HCT116 (cell line): ENCODE data around the gene DRAXIN. TPM values are rescaled to one million over a fixed set of nuclear protein-coding genes. Genes with fewer than 3 reads are reported as not detected.

ENCODE experiments used
- ATAC-seq: fragments of 200-7000 bp; cut with Tn5 transposase; 2 replicates; pipeline ENCODE4 v1.9.1; 2020; ENCODE audit warnings: mild to moderate bottlenecking, moderate library complexity
- Bru-seq: library from RNA; stranded (reverse); fragments of 400-500 nt; gene quantifications from one replicate; lab custom pipeline; 2021; lab: Mats Ljungman, UMichigan
- BruChase-seq, 2 experiments: library from RNA; stranded (reverse); fragments of 400-500 nt; gene quantifications; one replicate each; lab custom pipeline; 2021; lab: Mats Ljungman, UMichigan
- BruUV-seq: library from RNA; stranded (reverse); fragments of 400-500 nt; replicated peaks from 2 replicates; lab custom pipeline; 2021; lab: Mats Ljungman, UMichigan
- CTCF ChIA-PET: fragments of 300-600 bp; sonication (Branson Sonifier 250); formaldehyde crosslinking; loops from one replicate; lab custom pipeline; 2021; ENCODE audit warnings: antibody characterized with exemption; lab: Charles Lee
- POLR2A ChIA-PET: fragments of 300-600, 350-600 bp; sonication (Branson Sonifier 250); formaldehyde crosslinking; loops from one replicate; lab custom pipeline; 2021; ENCODE audit warnings: antibody characterized with exemption; lab: Charles Lee
- RAD21 ChIA-PET, 2 experiments: fragments of 300-600 bp; sonication (Branson Sonifier 250); formaldehyde crosslinking; loops; one replicate each; lab custom pipeline; 2023; ENCODE audit warnings: low total read pairs in 2 of 2; ENCODE audit not compliant: uncharacterized antibody in 2 of 2, unreplicated experiment in 2 of 2, low non-redundant PET in 1 of 2; lab: Charles Lee
- DNase-seq: peaks from one replicate; pipeline ENCODE4 v3.0.0-alpha.2; 2010; ENCODE audit warnings: low read depth, low spot score
- H2AFZ ChIP-seq: fragments of 200-600 bp; shearing (Covaris generic), sonication (generic); 2 replicates; pipeline ENCODE4 v1.6.1; 2017; ENCODE audit warnings: low read depth, mixed run types, mixed read lengths, antibody characterized with exemption, low read length; ENCODE audit not compliant: poor library complexity, severe bottlenecking
- H3K27ac ChIP-seq: 2 replicates; pipeline ENCODE4 v1.5.1; 2012; ENCODE audit warnings: low read depth, low read length
- H3K27me3 ChIP-seq: fragments of 200-600 bp; sonication (generic); 2 replicates; pipeline ENCODE4 v1.6.1; 2016; ENCODE audit warnings: mixed run types, low read length, mixed read lengths; ENCODE audit not compliant: insufficient read depth
- H3K36me3 ChIP-seq, 2 experiments: fragments of 200-500 bp in 1 of 2; fragments of 200-600 bp in 1 of 2; sonication (Bioruptor generic) in 1 of 2; sonication (generic) in 1 of 2; 2 replicates each; pipeline versions ENCODE4 v1.5.1 to v1.6.1; 2014 to 2016; ENCODE audit warnings: low read length in 2 of 2, inconsistent platforms in 1 of 2, mixed read lengths in 1 of 2, mixed run types in 1 of 2; ENCODE audit not compliant: insufficient read depth in 2 of 2, control insufficient read depth in 1 of 2
- H3K4me1 ChIP-seq, 2 experiments: fragments of 200-600 bp in 1 of 2; sonication (generic) in 1 of 2; 2 replicates each; pipeline versions ENCODE4 v1.5.1 to v1.6.1; 2012 to 2017; ENCODE audit warnings: low read length in 2 of 2, inconsistent platforms in 1 of 2, mild to moderate bottlenecking in 1 of 2, mixed read lengths in 1 of 2, mixed run types in 1 of 2, moderate library complexity in 1 of 2; ENCODE audit not compliant: insufficient read depth in 2 of 2, control insufficient read depth in 1 of 2
- H3K4me2 ChIP-seq: fragments of 200-600 bp; sonication (generic); 2 replicates; pipeline ENCODE4 v1.6.1; 2017; ENCODE audit warnings: mixed run types, low read length, mixed read lengths
- H3K4me3 ChIP-seq, 2 experiments: fragments of 200-600 bp in 1 of 2; sonication (generic) in 1 of 2; replicated peaks in 1 of 2; 2 replicates each; pipeline ENCODE4 v1.5.1; 2011 to 2016; ENCODE audit warnings: low read length in 2 of 2, control low read depth in 1 of 2, low read depth in 1 of 2, mild to moderate bottlenecking in 1 of 2, mixed read lengths in 1 of 2, mixed run types in 1 of 2
- H3K79me2 ChIP-seq: fragments of 200-600 bp; sonication (generic); 2 replicates; pipeline ENCODE4 v1.6.1; 2017; ENCODE audit warnings: mild to moderate bottlenecking, mixed run types, low read length, moderate library complexity, mixed read lengths; ENCODE audit not compliant: insufficient read depth
- H3K9ac ChIP-seq: fragments of 200-600 bp; sonication (generic); 2 replicates; pipeline ENCODE4 v1.6.1; 2016; ENCODE audit warnings: low read length, mixed read lengths
- H3K9me2 ChIP-seq: fragments of 200-600 bp; sonication (generic), shearing (Covaris generic); 2 replicates; pipeline ENCODE4 v1.6.1; 2017; ENCODE audit warnings: mixed run types, mild to moderate bottlenecking, moderate library complexity; ENCODE audit not compliant: insufficient read depth
- H3K9me3 ChIP-seq, 2 experiments: fragments of 200-500 bp in 1 of 2; fragments of 200-600 bp in 1 of 2; sonication (Bioruptor generic) in 1 of 2; sonication (generic) in 1 of 2; 2 replicates each; pipeline ENCODE4 v1.6.1; 2014 to 2017; ENCODE audit warnings: low read length in 2 of 2, mixed read lengths in 2 of 2, inconsistent platforms in 1 of 2, low read depth in 1 of 2, mild to moderate bottlenecking in 1 of 2, mixed run types in 1 of 2, moderate library complexity in 1 of 2; ENCODE audit not compliant: control insufficient read depth in 1 of 2, insufficient read depth in 1 of 2
- H4K20me1 ChIP-seq: fragments of 200-600 bp; sonication (generic), shearing (Covaris generic); 2 replicates; pipeline ENCODE4 v1.6.1; 2017; ENCODE audit warnings: mixed run types, mild to moderate bottlenecking, moderate library complexity; ENCODE audit not compliant: insufficient read depth
- EGR1 ChIP-seq: IDR thresholded peaks from 2 replicates; pipeline ENCODE4 v1.6.1; 2012; ENCODE audit warnings: low read depth
- YY1 ChIP-seq: IDR thresholded peaks from 2 replicates; pipeline ENCODE4 v1.6.1; 2011; ENCODE audit warnings: low read length, low read depth, moderate library complexity, mild to moderate bottlenecking; ENCODE audit not compliant: insufficient replicate concordance; ENCODE audit errors: extremely low read depth
- ZFX ChIP-seq: fragments of 450-650 bp; IDR thresholded peaks from 2 replicates; pipeline ENCODE4 v1.6.1; 2017
- ZNF274 ChIP-seq: fragments of 200-500 bp; sonication (Bioruptor generic); IDR thresholded peaks from 2 replicates; pipeline ENCODE4 v1.6.1; 2014; ENCODE audit warnings: mild to moderate bottlenecking, low read depth, low read length, inconsistent platforms
- intact Hi-C: fragments of 100-400 bp; cut with micrococcal nuclease; formaldehyde crosslinking; loops from 2 replicates; pipeline ENCODE4 v1.10.0; 2022
- long read RNA-seq: library from polyadenylated mRNA; unstranded; transcript quantifications from one replicate; pipeline ENCODE4 v2.0.0, GENCODE V29; 2021; ENCODE audit not compliant: unreplicated experiment
- polyA plus RNA-seq: library from polyadenylated mRNA; unstranded; fragments of >200 nt; gene quantifications from 2 replicates; pipeline ENCODE4 v1.2.1, GENCODE V29; 2012; ENCODE audit warnings: missing spikeins
- total RNA-seq: library from RNA; stranded (reverse); gene quantifications from one replicate; pipeline ENCODE4 v1.2.1, GENCODE V29; 2021; ENCODE audit not compliant: unreplicated experiment

The DRAXIN gene, protein sequence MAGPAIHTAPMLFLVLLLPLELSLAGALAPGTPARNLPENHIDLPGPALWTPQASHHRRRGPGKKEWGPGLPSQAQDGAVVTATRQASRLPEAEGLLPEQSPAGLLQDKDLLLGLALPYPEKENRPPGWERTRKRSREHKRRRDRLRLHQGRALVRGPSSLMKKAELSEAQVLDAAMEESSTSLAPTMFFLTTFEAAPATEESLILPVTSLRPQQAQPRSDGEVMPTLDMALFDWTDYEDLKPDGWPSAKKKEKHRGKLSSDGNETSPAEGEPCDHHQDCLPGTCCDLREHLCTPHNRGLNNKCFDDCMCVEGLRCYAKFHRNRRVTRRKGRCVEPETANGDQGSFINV
- total RNA-seq, result 0.47 TPM
- 0.20 and 0.30 TPM in 2 replicates for polyA plus RNA-seq
- Bru-seq, nascent RNA, result percentile 20 among the genes with signal in this experiment
- BruChase-seq, experiment 1, labeled RNA remaining after a 6-hour chase, result percentile 27 among the genes with signal in this experiment
- percentile 28 among the genes with signal in this experiment for BruChase-seq, experiment 2, labeled RNA remaining after a 2-hour chase
- long read RNA-seq, full-length matches to known transcripts, result 1 of 1 reads
- long read RNA-seq, partial matches to known transcripts, result 0 of 1 reads
- long read RNA-seq, other reads (novel, unspliced or antisense), result 0 of 1 reads

DNA sequence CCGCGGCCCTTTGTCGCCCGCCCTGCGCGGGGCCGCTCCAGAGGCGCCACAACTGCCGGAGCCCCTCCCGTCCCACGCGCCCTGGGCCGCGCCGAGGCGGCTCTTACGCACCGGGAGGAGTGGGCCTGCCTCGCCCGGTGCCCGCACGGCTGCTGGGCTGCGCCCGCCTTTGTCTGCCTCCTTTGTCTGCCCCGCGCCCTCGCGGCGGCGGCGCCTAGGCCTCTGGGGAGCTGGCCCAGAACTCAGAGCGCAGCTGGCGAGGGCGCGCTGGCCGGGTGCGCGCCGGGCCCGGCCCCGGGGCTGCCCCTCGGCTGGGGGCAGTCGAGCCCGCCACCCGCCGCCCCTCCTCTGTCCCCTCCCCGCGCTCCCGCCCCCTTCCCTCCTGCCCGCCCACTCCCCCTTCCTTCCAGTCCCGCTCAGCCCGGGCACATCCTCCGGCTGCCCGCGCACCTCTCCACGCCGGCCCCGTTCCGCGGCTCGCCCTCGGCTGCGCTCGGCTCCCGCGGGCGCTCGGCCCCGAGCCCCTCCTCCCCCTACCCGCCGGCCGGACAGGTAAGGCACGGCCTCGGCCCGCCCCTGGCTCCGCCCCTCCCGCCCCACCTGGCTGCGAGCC, at the start of gene DRAXIN:
Gene DRAXIN, plus strand, starts transcription at position 409 of the 613 bp plus-strand sequence. CDS start 14,549 bp downstream, outside the sequence.
- Histone ChIP-seq H3K4me2 (peak within 1 kb of the TSS; percentile 98), H3K9ac (peak within 1 kb of the TSS; percentile 65), H3K27me3 (peaks cover 17% of the 10 kb centered on the region; the same call in 1 of the 2 replicates), H3K36me3 (no peaks in the 10 kb centered on the region), H3K9me2 (no peaks in the 10 kb centered on the region), H2AFZ (peak within 1 kb of the TSS; percentile 94), H3K4me3 (peak within 1 kb of the TSS; percentile 50 to 69), H3K79me2 (no peaks in the 10 kb centered on the region), H4K20me1 (no peaks in the 10 kb centered on the region), H3K9me3 (no peaks in the 10 kb centered on the region), H3K4me1 (peaks cover 33 to 47% of the 10 kb centered on the region in 2 experiments), H3K27ac (peak within 1 kb of the TSS; percentile 30; the same call in 1 of the 2 replicates)
- intact Hi-C loops, result no loop called here
- peak; percentile 52 for ATAC-seq
- ChIA-PET CTCF (interaction anchor here (1.0 to 1.7 kb wide), 3 partner anchors 16 to 27 kb away, joined by 3 to 7 read pairs (median 5); partner anchors contain the start of gene FBXO6), RAD21 (no interaction called here), POLR2A (interaction anchor here (0.7 to 1.9 kb wide), 5 partner anchors 10 to 219 kb away, joined by 4 to 14 read pairs (median 4); partner anchors contain the start of genes FBXO6 and MAD2L2)
- BruUV-seq, result no TSS peak
- TF ChIP-seq YY1 (no peak), ZNF274 (no peak), EGR1 (no peak), ZFX (peak; percentile 65; the same call in 1 of the 2 replicates)
- DNase-seq, result no peak
